ENCODE measurements around the gene LDLRAD3.
A peak's percentile ranks its signal among the peaks of the same experiment; 100 is the strongest.

LDLRAD3 gene

GRCh38 chr11:36053862-36054261 lies 110.0 kb downstream of the LDLRAD3 start:
- DNase-seq = no peak

GRCh38 chr11:36054628-36055027 lies 110.8 kb downstream of the LDLRAD3 start:
- DNase-seq = no peak

DNA sequence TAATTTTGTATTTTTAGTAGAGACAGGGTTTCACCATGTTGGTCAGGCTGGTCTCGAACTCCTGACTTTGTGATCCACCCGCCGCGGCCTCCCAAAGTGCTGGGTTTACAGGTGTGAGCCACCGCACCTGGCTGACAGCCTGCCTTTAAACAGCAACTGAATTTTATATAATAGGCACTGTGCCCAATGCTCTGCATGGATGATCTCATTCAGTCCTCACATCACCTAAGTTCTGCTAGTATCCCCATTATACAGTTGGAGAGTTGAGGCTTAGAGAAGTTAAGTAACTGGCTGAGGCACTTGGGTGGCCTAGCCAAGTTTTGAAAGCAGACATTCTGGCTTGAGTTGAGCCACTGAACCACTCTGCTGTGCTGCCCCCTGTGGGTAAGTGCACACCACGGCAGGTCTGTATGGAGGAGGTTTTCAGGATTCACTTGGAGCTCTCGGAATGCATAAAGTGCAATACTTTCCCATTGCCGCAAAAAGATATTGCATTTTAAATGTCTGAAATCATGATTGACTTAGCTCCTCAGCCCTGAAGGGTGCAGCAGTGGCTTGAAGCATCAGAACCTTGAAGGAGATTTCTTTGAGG lies 112.4 kb downstream of the LDLRAD3 start:
- peak in 1 of 2 donors; percentile 3 for DNase-seq

DNA sequence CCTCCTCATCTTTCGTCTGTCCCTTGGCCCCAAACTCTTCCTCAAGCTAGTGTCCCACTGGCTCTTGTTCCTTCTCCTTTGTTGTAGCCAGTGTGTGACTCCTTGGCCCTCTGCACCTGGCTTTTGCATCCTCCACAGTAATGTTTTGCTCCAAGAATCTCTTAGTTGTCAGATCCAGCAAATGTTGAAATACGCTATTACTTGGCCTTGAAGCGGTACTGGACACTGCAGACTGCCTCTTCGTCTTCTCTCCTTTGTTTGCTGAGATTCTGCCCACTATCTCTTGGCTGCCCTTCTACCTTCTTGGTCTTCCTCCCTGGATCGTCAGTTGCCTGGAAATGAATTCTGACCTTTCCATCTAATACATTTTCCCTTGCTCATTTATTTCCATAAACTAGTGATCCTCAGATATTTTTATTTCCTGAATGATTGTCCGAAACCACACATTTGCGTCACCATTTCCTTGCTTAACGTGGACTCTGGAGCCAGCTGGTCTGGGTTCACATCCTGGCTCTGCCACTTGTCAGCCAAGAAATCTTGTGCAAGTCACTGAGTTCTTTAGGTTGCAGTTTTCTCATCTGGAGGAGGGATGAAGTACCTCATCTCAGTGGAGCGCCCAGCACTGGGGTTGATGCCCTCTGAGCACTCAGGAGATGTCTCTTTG lies 113.6 kb downstream of the LDLRAD3 start:
- no peak for DNase-seq

GRCh38 chr11:36059660-36060059 lies 115.8 kb downstream of the LDLRAD3 start:
- DNase-seq = no peak

DNA sequence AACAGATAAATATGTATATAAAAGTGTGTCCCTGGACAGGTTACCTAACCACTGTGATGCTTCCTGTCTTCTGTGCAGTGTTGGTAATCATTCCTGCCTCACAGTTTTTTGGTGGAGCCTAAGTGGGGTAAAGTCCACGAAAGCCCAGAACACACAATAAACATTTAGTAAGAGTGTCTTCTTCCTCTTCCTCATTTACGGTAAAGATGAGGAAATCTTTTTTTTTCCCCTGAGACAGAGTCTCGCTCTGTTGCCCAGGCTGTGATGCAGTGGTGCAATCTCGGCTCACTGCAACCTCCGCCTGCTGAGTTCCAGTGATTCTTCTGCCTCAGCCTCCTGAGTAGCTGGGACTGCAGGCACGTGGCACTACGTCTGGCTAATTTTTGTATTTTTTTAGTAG lies 117.1 kb downstream of the LDLRAD3 start:
- no peak for DNase-seq

DNA sequence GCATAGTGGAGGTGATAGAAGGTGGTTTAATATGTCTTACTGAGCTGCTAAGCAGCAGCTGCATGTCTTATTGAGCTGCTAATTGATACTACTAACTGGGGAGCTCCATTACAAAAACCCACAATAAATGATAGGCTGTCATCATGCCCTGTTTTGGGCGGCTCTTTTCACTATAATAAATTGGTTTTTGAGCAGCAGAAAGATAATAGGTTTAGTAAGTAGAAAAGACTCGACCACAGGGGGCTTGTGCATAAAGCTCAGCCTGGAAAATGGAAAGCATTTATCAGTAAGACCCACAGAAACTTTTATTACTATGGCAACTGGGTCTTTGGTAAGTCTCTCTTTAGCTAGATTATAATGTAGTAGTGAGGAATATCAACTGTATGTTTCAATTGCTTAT lies 117.6 kb downstream of the LDLRAD3 start:
- DNase-seq = no peak

- DNase-seq = no peak
Observed at GRCh38 chr11:36062796-36063365, 119.0 kb downstream of the LDLRAD3 start.

- no peak for DNase-seq
Observed at GRCh38 chr11:36065436-36065835, 121.6 kb downstream of the LDLRAD3 start.

- no peak for DNase-seq
Observed at GRCh38 chr11:36066891-36067290, 123.0 kb downstream of the LDLRAD3 start.

DNA sequence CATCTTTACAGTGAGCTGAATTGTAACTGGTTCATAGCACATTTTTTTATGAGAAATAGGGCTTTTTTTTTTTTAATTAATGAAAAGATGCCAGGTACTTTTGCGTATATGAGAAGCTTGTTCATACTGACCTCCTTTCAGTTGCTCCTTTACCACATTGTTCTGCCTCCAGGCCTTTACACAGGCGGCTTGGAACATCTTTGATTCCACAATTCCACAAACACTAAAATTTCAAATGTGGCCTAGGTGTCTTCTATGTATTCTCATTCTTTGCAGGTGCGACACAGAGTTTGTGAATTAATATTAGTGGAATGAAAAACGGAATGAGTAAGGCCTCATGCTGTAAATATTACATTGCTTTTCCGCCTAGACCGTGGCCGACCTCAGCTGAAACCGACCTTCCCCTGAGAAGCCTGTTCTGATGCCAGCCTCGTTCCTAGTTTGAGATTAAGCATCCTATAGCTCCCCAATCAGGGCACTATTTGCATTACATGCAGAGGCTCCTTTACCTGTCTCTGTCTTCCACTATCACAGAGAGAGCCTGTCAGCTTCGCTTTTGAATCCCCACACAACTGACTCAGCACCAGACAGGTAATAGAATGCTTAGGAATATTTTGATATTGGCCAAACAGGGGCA lies 125.8 kb downstream of the LDLRAD3 start:
- DNase-seq = no peak

DNA sequence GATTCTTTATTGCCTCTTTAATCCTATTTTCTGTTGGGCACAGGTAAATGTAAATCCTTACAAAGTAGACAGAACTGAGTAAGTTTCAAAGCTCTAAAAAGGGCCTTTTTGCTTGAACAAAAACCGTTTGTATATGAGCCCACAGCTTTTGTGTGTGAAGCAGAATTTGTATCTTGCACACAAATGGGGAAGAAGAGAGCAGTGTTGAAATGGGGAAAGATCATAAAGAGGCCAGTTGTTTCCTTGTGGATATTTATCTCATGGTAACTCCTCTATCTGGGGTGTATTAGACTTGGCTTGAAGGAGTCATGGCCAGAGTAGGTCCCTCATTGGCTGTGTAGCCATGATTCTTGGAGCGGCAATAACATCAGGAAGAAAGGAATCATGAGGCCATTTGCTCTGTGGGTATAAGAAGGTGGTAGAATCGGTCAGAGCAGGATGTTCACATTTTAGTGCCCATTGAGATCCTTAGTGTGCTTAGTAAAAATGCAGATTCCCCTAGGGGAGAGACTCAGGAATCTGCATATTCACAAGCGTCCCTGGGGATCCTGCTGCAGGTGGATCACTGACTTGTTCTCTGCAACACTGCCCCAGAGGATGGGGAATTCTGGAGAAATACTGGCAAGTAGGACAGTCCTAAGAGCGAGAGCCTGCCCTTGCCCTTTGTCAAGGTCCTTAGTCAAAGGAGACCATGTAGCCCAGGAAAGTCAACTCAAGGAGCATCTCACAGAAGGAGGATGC lies 126.5 kb downstream of the LDLRAD3 start:
- DNase-seq = no peak

GRCh38 chr11:36070954-36071330 lies 127.1 kb downstream of the LDLRAD3 start:
- DNase-seq = no peak

GRCh38 chr11:36071917-36072500 lies 128.1 kb downstream of the LDLRAD3 start:
- DNase-seq = no peak

DNA sequence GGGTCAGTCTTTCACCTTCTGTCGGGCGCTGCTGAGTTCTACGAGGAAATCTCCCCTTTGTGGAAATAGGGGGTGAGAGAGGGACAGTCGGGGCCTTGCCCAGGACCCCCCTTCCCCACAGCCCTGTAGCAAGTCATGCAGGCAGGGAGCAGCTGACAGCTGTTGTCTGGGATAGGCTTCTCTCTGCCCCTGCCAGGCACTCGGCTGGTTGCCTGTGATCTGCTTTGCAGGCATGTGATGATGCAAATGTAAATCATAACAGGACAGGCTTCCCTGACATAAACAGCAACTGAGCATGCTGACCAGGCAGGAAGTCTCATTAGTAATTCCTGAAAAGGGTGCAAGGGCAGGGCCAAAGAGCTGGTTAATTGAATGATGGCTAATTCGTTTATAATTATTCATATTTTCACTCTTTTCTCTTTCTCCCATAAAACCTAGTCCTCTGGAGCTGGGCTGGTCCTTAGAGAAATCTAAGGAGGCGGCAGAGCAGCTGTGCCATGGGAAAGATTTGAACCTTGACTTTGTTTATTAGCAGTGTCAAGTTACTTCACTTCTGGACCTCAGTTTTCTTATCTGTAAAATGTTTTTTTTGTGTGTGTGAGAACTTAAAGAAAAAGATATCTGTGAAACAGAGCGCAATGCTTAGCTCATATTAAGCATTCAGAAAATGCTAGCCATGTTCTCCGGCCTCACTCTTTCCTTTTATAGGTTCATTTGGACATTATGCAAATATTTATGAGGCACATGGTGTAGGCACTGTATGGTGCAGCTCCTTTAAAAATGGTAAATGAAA lies 129.7 kb downstream of the LDLRAD3 start:
- DNase-seq = no peak

DNA sequence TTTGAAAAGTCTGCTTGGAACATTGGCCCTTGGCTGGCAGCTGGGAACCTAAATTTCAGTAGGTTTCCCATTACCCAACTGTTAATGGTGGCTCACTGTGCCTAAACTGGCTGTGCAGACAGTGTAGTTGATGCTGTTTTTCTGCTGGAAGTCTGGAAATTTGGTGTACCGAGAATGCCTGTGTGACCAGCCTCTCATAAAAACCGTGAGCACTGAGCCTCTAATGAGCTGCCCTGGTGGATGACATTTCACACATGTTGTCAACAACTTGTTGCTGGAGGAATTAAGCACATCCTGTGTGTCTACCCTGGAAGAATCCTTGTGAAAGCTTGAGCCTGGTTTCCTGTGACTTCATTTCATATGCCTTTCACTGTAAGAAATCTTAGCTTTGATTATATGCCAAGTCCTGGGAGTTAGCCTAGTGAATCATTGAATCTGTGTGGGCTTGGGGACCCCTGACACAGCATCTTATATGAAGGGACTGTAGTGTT lies 131.1 kb downstream of the LDLRAD3 start:
- no peak for DNase-seq

DNA sequence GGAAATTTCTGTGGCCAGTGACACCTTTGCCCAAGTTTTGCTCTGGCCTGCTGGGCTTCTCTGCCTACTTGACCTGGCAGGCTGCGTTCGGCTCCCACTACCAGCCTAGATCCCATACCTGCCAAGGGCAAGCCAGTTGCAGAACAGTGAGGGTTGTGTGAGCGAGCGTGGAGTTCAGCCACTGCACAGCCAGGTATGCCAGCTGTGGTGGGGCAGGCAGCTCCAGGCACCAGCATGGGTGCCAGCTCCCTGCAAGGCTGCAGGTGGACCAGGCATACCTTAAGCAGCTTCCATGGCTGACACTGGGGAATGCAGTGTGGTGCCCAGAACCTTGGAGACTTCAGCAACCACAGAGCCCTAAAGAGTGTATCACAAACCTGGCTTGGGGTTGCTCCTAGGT lies 133.5 kb downstream of the LDLRAD3 start:
- no peak for DNase-seq

DNA sequence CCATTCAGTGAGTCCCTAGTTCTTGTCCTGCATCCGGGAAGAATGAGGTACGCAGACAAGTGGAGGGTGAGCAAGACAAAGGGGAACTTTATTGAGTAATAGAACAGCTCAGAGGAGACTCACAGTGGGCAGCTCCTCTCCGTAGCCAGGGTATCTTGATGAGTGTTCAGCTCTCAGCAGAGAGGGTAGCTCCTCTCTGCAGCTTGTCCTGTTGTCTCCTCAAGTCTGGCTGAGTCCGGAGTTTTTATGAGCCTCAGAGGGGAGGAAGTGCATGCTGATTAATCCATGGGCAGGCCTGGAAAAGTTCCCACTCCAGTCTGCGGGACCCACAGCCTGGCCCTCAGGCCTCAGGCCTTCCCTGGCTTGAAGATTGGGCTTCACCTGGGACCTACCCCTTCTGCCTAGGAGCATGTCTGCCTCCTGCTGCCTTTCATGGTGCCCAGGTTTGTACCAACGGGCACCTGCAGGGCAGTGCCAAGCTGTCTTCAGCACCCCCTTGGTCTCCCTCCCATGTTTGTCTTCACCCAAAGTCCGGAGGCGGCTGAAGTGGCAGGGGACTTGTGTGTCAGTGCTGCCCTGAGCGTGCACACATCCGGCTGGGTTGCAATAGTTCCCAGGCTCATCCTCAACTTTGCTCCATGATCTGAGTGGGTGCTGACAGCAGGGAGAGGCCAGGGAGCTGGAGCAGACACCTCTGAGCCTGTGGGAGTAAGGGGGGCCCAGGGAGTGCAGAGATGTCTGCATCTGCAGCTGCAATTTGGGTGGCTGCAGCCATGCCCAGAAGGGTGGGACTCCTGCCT lies 134.2 kb downstream of the LDLRAD3 start:
- no peak for DNase-seq

- no peak for DNase-seq
Observed at GRCh38 chr11:36078686-36079055, 134.8 kb downstream of the LDLRAD3 start.

- no peak for DNase-seq
Observed at GRCh38 chr11:36079878-36080675, 136.2 kb downstream of the LDLRAD3 start.
